ENCODE data around the gene CLIP4. TPM values are rescaled to one million over a fixed set of nuclear protein-coding genes. Genes with fewer than 3 reads are reported as not detected.

CLIP4 gene
- total RNA-seq, 1 donor from 2014 or later, result 5.8 TPM

- DNase-seq (no peak), ATAC-seq (ENCODE audit: low read depth) (no peak)
- Mint-ChIP-seq H3K4me3 (no peak overlapping the region), H3K27ac (no peak overlapping the region), H3K27me3 (no peaks in the 10 kb centered on the region), H3K9me3 (peaks cover 14% of the 10 kb centered on the region), H3K4me1 (no peaks in the 10 kb centered on the region), H3K36me3 (ENCODE audit: low read depth) (peaks cover 17% of the 10 kb centered on the region)
- CTCF ChIA-PET, result no interaction called here
- TF ChIP-seq, protein P1, sequence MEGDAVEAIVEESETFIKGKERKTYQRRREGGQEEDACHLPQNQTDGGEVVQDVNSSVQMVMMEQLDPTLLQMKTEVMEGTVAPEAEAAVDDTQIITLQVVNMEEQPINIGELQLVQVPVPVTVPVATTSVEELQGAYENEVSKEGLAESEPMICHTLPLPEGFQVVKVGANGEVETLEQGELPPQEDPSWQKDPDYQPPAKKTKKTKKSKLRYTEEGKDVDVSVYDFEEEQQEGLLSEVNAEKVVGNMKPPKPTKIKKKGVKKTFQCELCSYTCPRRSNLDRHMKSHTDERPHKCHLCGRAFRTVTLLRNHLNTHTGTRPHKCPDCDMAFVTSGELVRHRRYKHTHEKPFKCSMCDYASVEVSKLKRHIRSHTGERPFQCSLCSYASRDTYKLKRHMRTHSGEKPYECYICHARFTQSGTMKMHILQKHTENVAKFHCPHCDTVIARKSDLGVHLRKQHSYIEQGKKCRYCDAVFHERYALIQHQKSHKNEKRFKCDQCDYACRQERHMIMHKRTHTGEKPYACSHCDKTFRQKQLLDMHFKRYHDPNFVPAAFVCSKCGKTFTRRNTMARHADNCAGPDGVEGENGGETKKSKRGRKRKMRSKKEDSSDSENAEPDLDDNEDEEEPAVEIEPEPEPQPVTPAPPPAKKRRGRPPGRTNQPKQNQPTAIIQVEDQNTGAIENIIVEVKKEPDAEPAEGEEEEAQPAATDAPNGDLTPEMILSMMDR (IDR thresholded peaks at IDR 0.05), result no peak
- POLR2A ChIA-PET, result no interaction called here
- intact Hi-C loops (cut with micrococcal nuclease), result no loop called here
Observed at GRCh38 chr2:29123617-29124349, 8.6 kb downstream of the CLIP4 start.

GRCh38 chr2:29124504-29124903, 9.3 kb downstream of the CLIP4 start:
- ChIA-PET POLR2A (no interaction called here), CTCF (no interaction called here)
- DNase-seq (no peak), ATAC-seq (ENCODE audit: low read depth) (no peak)
- H3K27ac Mint-ChIP-seq, result no peak overlapping the region
- peaks cover 14% of the 10 kb centered on the region for H3K9me3 Mint-ChIP-seq
- no peaks in the 10 kb centered on the region for H3K27me3 Mint-ChIP-seq
- H3K4me3 Mint-ChIP-seq, result no peak overlapping the region
- intact Hi-C loops (cut with micrococcal nuclease), result no loop called here
- TF ChIP-seq, protein P1 (IDR thresholded peaks at IDR 0.05), result no peak
- H3K4me1 Mint-ChIP-seq, result no peaks in the 10 kb centered on the region
- peaks cover 17% of the 10 kb centered on the region for H3K36me3 Mint-ChIP-seq (ENCODE audit: low read depth)

DNA sequence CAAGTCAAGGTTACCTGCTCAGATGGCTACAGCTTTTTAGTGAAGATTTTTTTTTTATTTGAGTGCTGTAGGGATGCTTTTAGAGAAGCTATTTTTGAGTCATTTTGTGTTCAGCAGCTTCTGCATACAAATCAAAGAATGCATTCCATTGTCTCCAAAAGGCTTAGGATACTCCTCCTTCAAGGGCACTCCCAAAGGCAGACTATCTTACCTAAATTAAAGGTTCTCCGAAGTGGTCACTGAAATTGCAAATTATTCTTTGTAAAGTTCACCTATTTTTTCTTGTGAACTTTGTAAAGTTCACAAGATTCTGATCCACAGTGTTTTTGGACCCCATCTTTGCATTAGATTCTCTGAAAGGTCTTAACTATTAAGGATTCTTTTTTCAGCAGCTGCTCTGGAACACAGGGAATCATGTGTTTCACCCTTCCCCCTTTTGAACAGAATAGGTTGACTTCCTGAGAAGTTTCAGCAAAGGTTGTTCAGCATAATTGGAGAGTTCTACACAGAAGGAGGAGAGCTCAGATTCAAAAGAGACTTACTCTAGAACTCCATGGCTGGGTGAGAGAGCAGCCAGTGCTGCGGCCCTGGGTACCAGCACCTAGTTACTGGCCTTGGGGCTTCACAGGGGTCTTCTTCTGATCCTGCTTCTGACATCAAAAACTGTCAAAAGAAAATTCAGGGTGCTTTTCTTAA, 14.5 kb downstream of the CLIP4 start:
- intact Hi-C loops (cut with micrococcal nuclease), result no loop called here
- Mint-ChIP-seq H3K9me3 (peaks cover 2% of the 10 kb centered on the region), H3K4me1 (no peaks in the 10 kb centered on the region), H3K27me3 (no peaks in the 10 kb centered on the region), H3K27ac (no peak overlapping the region), H3K36me3 (ENCODE audit: low read depth) (peaks cover 4% of the 10 kb centered on the region), H3K4me3 (no peak overlapping the region)
- ATAC-seq (ENCODE audit: low read depth) (no peak), DNase-seq (no peak)
- CTCF ChIA-PET, result no interaction called here
- TF ChIP-seq, protein P1 (IDR thresholded peaks at IDR 0.05), result no peak
- POLR2A ChIA-PET, result no interaction called here

GRCh38 chr2:29130295-29130694, 15.1 kb downstream of the CLIP4 start:
- POLR2A ChIA-PET, result no interaction called here
- intact Hi-C loops (cut with micrococcal nuclease), result no loop called here
- H3K27me3 Mint-ChIP-seq, result no peaks in the 10 kb centered on the region
- TF ChIP-seq, protein P1 (IDR thresholded peaks at IDR 0.05), result no peak
- DNase-seq (no peak), ATAC-seq (ENCODE audit: low read depth) (no peak)
- H3K4me1 Mint-ChIP-seq, result no peaks in the 10 kb centered on the region
- H3K36me3 Mint-ChIP-seq (ENCODE audit: low read depth), result peaks cover 2% of the 10 kb centered on the region
- no peaks in the 10 kb centered on the region for H3K9me3 Mint-ChIP-seq
- CTCF ChIA-PET, result no interaction called here
- H3K27ac Mint-ChIP-seq, result no peak overlapping the region
- no peak overlapping the region for H3K4me3 Mint-ChIP-seq

DNA sequence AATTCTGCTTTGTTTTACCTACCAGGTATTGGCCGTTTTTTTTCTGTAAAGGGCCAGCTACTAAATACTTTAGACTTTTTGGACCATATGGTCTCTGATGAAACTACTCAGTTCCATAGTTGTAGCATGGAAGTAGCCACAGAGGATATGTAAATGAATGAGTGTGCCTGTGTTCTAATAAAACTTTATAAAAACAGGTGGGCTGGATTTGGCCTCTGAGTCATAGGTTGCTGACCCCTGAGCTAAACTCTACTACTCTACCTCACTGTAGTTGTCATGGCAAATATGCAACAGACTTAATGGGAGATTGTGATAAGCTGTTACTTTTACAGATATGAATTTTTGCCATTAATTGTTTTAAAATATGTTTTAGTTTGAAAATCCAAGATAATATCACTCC, 19.7 kb downstream of the CLIP4 start:
- DNase-seq (no peak), ATAC-seq (ENCODE audit: low read depth) (no peak)
- POLR2A ChIA-PET, result no interaction called here
- H3K27me3 Mint-ChIP-seq, result no peaks in the 10 kb centered on the region
- H3K36me3 Mint-ChIP-seq (ENCODE audit: low read depth), result peaks cover 20% of the 10 kb centered on the region
- CTCF ChIA-PET, result no interaction called here
- no peak overlapping the region for H3K27ac Mint-ChIP-seq
- H3K4me3 Mint-ChIP-seq, result no peak overlapping the region
- no peaks in the 10 kb centered on the region for H3K4me1 Mint-ChIP-seq
- peaks cover 11% of the 10 kb centered on the region for H3K9me3 Mint-ChIP-seq
- intact Hi-C loops (cut with micrococcal nuclease), result no loop called here
- TF ChIP-seq, protein P1 (IDR thresholded peaks at IDR 0.05), result no peak
